Hematopoietic multipotent progenitor cell treated with erythropoietin and hydrocortisone succinate and interleukin-3 and kit ligand, for 4 days (in vitro differentiated cells): ENCODE results near the gene GNAS-AS1.

Experiments
- DNase-seq: peaks from one replicate; pipeline ENCODE4 v3.0.0-alpha.2; 2015

GNAS-AS1 gene

DNA sequence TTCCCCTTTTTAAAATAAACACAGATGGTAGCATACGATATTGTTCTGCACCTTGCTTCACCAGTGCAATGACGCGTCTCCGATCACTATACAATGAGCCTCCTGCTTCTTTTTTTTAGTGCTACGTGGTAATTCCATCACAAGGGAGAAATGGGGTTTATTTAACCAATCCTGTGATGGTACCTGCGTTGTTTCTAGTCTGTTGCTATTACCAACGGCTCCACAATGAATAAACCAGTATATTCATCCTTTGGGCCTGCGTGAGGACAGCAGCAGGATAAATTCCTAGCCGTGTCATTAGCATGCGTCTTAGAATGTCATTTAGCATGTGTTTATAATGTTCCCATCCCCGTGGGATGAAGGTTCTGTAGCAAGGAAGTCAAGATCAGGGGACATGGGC is 42.9 kb downstream of the GNAS-AS1 start:
- no peak for DNase-seq

DNA sequence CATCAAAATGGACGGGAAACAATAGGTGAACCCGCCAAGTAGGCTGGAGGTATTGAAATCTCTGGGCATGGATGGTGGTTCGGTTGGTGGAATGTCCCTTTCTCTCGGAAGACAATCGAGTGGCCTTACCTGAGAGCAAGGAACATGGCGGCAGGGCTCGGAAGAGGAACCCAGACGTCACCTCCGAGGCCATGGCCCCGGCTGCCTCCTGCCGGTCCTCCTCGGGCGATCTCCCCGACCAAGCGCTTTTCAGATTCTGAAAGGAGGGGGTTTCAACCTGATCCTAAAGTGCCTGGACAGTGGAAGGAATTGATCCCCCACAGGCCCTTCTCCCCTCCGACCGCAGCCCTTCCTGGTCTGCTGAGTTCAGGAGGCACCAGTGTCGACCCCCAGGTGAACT is 47.2 kb downstream of the GNAS-AS1 start:
- DNase-seq = no peak

DNA sequence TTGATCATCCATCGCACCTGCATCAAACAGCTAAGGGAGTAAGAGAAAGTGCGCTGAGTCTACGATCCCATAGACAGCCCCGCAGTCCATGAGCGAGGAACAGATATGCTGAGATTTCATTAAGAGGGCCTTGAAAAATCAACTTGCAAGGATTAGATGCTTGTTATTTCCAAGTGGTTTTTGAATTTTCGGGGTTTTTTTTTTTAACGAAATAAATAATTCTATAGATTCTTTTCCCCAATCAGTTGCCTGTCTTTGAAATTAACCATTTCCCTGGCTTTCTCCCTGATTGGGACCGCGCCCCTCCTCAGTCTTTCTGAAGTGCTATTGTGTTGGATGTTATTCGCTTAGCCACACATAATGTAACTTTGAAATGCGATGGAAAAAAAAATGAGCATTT is 48.6 kb downstream of the GNAS-AS1 start:
- DNase-seq = no peak

DNA sequence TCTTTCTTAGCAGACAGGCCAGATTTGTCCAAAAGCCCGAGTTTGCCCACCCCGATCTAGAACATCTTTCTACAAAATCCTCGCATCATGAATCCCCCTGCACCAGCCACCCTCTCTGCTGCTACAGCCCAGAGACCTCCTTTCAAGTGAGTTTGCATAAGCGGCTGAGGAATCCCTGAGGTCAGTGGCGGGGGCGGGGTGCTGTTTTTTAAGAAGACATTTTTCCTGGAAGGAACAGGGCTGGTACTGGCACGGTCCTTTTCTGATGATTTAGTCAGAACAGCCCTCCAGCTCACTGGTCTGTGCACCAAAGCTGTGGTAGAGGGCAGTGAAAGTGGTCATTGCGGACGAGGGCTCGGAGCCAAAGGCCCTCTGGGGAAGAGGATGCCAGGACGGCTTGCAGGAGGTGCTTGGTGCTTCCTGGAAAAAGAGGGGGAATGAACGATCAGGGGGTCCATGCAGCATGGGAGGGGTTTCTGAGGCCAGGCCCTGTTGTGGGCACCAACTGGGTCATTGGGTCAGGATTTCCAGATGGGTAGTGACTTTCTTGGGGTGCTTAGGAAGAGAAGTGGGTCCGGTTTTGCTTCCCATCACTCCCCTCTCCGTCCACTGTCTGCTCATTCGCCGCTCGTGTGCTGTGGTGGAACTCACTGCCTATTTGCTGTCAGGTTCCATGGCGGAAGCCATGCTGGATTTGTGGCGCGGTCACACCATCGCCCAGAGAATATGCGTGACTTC is 50.4 kb downstream of the GNAS-AS1 start:
- no peak for DNase-seq

DNA sequence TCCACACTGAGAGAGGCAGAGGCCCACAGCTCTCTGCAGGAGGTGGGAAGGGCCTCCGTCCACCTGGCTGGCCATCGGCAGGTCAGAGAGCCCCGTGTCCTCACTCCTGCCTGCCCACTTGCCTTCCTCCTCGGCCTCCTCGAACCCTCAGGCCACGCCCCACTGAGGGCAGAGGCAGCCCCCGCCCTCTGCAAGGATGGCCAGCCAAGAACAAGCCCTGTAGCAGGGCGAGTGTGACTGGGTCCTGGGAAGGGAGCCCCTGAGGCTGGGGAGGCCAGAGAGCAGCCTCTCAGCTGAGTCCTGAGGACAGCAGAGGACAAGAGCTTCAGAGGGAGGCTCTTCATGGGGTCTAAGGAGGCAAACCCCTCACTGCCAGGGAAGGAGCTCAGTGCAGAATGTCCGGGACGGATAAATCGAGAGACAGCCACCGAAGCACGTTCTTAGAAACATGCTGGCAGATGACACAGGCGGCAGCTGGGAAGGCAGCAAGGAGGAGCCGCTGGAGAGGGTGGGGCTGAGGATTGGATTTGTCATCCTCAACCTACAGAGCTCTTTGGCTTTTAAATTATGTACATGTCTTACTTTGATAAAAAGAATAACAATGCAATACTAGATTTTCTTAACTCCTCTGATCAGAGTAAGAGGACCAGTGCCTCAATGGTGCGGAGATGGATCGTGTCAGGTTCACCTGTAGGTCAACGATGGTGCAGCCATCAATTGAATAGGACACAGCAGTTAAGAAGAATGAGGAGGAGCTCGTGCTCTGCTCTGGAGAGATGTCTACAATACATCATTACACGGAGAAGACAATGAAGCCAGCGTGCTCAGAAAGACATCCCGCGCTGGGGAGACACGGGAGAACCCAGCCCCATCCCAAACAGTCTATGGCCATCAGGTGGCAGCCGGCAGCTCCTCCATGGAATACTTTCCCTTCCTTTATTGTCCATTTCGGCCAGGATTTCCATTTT is 53.0 kb downstream of the GNAS-AS1 start:
- DNase-seq = no peak

DNA sequence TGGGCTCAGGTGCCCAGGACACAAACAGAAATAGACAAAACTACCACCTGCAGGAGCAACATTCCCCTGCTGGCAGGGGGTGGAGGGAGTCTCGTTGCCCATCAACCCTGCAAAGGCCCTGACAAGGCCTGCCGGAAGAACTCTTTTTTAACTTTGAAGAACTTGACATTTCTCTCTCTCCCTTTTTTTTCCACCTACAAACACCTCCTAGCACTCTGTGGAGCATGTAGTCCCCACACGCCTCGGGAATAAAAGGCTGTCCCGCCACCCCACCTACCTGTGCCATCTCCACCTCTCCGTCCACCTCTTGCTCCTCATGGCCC is 54.8 kb downstream of the GNAS-AS1 start:
- no peak for DNase-seq

DNA sequence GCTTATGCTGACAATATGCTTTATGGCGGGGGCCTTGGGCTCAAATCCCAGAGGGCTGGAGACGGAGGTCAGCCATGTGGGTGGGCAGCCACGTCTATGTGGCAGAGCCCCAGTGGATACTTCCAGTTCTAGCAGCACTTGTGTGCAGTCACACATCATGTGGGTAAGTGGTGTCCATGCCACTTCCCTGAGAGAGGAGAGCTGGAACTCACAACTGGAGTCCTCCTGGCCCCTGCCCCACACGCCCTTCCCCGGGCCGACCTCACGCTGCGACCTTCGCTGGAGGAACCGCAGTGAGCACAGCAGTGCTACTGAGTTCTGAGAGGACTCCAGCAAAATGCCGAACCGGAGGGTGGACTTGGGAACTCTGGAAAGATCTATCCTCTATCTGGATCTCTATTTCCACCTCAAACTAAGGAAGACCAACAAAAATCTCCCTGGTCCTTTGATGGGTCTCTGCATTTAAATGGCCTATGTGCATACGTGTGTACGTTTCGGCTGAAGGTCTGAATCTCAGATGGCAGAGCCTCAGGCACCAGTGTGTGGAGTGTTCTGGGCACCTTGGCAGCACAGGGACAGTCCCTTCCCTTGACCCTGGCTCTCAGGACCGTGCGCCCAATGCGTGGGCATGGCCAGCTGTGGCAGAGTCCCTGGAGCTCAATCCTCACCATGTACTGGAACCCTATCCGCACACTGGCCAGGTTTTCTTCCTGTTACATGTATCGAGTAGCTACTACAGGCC is 55.4 kb downstream of the GNAS-AS1 start:
- DNase-seq = no peak

DNA sequence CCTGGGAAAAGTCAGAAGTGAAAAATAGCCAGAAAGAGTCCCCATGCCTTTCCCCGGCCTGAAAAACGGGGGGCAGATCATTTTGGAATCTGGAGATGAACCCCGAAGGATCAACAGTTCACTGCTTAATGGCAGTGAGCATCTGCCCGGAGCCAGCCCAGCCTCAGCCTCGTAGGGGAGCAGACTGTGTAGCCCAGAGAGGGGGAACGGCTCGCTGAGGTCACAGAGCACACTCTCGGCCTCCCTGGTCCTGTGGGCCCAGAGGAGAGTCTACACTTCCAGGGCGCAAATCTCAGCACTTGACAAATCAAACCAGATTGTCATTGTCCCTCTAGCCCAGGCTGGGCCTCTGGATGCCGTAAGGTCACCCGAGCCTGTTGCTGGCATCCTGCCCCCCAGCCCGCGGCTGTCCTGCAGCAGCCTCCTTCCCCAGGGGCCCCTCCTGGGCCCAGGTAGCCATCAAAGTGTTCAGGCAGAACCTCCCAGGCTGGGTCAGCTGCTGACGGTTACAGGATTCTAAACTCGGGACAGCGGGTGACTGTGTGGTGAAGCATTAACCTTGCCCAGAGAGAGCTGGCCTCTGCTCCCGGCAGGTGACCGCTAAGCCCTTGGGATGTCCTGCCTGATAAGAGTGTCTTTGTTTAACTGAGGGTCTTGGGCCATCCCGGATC is 56.1 kb downstream of the GNAS-AS1 start:
- DNase-seq = no peak

DNA sequence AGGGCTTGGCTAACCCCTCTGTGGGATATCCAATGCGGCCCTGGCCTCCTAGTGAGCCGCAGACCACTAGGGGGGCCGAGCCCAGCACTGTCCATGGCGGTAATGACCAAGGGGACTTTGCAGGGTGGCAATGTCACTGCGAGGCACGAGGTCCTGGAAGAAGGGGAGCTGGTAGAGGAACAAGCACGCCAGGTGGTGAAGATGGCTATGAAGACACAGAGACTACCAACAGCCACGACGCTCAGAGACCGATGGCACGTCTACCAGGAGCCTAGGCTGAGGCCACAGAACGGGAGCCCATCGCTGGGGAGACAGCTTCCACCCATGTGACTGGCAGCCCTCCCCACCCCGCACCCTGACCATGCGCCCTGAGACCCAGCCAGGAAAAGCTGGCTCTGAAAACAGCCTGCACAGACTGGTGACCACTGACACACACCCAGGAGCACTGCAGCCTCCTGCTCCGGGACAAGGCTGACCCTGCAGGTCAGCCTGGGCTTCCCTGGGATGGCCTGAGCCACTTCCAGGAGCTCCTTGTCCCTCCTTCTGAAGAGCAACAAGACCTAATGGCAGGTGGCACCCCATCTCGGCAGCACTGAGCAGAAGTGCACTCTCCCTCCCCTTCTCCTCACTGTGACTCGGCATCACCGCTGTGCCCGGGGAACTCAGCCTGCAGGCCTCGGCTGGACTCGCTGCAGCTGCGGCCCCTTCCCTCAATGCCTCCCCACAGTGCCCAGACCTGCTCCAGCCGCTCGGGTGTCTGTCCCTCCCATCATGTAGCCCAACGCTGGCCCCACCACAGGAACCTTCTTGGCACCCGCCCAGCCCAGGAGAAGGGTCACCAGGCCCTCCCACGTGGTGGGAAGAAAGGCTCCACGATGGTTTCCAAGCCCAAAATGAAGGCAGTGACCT is 56.9 kb downstream of the GNAS-AS1 start:
- DNase-seq = no peak

DNA sequence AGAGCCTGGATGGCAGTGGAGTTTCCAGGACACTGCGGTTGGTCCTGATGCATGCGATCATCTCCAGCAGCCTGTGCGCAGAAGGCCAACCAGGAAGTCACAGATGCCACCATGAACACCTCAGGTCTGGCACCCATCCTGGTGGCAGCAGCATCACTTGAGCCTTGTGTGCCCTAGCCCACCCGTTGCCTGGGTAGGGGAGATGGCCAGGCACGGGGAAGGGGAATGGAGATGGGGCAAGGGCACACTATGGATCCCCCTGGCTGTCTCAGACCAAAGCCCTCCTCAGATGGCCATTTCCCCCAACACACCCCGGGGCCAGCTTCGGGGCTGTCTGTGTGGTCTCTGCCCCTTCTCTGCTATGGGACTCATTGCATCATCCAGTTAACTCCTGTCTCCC is 58.3 kb downstream of the GNAS-AS1 start:
- DNase-seq = no peak

DNA sequence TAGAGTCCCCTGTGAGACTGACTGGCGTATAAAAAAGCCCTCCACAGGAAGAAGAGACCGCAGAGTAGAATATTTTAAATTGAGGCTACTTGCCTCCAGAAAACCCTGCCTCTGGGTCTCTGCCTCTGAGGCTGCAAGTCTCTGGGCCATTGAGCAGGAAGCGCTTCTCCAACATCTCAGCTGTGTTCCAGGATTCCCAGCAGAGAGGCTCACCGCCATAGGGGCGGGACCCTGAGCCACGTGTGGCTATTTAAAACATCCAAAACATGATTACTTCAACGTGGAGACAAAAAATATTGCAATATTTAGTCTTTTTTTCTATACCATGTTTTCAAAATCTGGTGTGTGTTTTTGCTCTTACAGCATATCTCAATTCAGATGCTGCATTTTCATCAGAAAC is 59.4 kb downstream of the GNAS-AS1 start:
- no peak for DNase-seq

DNA sequence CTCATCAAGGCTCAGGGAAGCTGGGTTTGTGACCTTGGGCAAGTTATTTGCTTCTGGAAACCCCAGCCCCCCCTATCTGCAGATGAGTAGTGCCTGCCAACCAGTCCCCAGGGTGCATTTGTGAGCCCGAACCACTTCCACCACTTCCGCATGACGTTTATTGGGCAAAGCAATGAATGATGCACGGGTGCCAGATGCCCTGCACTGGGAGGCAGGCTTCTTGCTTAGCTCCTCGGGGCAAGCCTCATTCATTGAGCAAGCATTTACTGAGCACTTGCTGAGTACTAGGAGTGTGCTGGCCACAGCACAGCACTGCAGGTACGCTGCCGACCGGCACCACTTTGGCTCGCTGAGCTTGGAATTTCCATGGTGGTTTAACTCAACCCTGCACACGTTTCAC is 60.2 kb downstream of the GNAS-AS1 start:
- no peak for DNase-seq

DNA sequence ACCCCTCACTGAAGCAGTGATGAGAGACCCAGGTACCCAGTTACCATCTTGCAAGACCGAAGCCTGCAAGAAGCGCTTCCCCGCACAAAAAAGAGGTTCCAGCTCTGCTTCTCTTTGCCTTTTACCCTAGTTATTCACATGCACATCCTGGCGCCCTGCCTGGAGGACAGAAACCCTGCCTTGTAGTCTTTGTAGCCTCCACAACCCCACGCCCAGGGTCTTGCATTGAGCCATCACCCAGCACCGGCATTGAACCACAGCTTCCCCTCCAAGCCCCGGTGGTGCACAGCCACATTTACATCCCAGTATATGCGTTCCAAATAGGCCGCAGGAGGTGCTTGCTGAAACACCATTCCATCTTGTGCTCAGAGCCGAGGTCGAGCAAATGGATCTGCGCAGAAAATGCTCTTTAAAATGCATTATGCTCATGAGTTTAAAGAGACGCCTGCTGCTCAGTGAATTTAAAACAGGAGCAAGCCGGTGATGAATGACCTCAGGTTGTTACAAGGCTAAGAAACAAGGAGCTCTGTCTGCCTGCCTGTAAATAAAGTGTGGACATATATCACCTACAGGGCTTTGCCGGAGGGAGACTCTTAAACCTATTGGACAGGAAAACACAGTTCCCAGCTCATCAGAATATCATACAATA is 61.7 kb downstream of the GNAS-AS1 start:
- no peak for DNase-seq

DNA sequence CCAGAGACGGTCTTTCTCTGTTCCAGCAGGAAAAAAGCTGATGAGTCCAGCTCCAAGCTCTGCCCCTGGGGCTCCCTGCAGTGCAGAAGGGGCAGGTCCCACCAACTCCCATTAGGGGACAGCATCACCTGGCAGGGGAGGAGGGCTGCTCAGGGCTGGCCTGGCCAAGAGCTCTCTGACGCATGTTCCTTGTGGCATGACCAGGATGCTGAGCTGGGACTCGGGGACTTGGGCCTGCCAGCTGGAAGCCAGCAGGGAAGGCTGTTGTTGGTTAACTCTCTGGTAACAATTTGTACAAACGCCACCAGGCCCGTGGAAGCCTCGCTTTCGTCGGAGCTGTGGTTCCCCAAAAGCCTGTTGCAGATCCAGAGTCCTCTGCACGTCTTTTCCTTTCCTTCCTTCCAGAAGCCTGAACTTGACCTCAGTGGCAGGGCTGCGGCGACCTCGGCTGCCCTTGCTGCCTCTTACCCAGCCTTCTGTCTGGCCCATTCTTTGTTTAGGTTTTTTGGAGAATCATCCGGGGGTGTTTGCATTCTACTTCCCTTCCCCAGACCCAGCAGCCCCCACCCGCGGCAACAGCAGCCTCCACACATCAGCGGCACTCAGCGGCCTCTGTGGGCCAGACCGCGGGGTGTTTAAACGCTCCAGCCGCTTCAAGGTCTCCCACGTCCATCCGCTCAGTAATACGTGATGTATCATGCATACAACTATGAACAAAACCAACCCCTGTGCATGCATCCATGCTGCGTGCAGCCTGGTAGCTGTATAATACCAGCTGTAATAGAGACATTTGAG is 63.3 kb downstream of the GNAS-AS1 start:
- DNase-seq = no peak

DNA sequence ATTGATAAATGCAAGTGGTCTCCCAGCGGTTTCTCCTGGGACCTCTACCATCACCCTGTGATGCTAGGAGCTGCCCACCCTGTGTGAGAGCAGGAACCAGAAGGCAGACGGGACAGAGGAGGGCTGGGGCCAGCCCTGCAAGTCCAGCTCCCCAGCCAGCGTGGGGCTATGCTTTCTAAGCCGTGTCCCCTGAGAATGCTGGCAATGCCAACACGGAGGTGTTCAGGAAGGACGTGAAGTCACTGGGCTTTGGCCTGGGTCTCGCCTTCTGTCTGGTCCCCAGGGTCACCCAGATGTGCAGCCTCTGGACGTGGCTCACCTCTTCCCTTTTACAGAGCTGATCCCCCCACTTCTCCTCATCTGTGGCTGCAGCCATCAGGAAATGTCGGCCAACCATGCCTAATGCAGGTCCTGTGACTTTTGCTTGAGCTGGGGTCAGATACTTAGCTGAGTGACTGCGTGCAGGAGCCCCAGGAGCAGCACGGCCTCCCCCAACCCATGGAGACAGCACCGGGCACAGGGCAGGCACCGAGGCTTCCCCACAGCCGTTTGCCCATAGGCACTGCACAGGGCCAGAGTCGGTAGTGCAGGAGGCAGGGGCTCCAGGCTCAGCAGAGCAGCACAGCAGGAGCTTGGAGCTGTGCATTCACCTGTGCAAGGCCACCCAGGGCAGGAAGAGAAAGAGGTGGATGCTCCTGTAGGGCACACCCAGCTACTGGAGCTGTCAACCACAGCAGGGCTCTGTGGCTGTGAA is 66.2 kb downstream of the GNAS-AS1 start:
- no peak for DNase-seq

DNA sequence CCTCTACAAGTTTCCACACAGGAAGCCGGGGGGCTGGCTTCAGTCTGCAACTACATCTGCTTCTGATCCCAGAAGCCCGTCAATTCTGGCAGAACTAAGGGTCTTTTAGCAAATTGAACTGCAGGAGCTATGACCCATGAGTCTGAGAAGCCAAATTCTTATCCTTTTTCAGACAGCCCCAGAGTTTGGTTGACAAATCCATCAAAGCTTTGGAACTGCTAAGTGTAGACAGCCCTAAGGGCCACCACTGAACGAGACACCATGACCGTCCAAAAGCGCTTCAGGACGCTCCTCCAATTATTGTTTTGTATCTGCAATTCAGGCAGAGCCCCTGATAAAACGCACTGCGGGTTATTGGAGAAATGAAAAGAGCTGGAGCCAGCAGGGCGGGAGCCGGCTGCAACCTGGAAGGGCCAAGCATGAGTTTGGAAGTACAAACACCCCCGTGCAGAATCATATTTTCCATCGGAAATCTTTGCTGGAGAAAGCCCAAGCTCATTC is 67.1 kb downstream of the GNAS-AS1 start:
- DNase-seq = no peak

DNA sequence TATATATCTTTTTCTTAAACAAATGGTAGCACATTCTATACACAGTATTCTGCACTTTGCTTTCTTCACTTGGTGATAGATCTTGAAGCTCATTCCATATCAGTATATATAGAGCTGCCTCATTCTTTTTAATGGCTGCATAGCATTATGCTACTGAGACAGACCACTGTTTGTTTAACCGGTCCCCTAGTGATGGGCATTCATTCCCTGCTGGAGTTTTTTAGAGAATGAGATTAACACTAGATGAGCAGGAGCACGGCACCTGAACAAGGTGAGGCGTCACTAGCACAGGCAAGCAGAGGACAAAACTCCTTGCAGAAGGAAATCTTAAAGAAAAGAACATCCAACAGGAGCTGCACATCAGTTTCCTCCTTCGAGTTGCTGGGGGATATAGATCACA is 69.6 kb downstream of the GNAS-AS1 start:
- no peak for DNase-seq

DNA sequence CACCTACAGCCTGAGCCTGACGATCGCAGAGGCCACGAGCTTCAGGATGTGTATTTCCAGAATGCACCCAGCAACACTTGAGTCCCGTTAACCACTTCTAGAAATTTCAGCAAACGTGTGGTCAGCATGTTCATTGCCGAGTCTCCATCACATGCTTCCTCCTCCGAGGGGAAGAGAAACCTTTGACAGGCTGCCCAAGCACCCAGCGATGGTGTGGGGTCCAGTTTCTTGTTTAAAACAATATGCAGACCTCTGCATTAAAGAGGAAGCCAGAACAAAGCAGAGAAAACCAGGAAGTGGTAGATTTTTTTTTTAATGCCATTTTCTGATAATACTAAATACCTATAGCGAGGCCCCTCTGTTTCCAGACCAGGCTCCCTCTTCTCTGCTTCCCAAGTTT is 71.9 kb downstream of the GNAS-AS1 start:
- DNase-seq = no peak

DNA sequence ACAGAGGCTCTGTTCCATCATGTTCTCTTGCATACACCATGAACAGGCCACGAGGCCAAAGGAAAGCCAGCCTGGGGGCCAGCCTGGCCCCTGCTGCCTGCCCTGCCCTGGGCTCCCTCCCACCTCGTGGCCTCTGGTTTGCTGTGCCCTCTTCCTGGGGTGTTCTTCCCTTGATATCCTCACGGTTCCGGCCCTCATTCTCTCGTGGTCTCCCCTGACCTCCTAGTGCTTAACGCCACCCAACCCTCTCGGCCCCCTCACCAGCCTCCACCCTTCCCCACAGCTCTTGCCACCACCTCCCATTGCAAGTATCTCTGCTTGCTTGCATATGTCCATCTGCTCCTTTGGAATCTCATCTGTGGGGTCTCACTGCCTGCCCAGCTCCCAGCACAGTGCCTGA is 73.0 kb downstream of the GNAS-AS1 start:
- DNase-seq = no peak

DNA sequence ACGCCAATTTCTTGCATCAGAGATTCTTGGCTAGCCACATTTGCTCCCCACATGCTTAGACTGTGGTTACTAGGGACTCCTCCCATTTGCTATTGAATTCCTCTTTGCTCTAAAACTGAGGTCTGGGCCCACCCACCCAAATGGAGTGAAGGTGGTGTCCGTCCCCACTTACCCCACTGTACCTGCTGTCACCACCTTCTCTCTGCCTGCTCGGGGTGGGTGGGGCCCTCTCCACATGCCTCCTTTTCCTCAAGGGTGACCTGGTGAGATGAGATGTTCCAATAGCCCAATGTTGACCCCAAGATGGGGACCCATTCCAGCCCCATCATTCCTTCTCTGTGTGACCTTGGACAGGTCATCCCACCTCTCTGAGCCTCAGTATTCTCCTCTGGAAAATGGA is 74.6 kb downstream of the GNAS-AS1 start:
- DNase-seq = no peak
